Measurements from ENCODE around the gene CFAP221.

The CFAP221 gene

DNA sequence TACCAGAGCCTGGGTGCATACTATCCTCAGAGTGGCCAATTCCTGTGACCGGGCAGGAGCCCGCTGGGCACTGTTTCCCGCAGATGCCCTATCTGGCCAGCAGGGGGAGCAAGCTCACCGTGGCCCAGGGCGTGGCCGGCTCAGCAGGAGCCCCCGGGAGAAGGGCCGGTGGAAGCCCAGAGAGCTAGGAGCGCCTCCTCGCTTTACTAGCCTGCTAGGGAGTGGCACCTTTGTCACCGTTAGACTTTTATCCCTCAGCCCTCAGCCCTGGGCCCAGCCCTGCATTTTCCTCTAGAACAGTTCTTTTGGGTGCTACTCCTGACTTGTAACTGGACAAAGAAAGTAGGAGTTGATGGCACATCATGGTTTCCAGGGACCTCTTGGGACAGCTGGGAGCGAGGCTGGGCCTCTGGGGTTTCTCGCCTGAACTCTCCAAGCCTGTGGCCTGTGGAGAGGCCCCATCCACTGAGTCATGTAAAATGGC is 158.7 kb downstream of the CFAP221 start:
- DNase-seq: no peak

GRCh38 chr2:119703526-119703925 is 159.3 kb downstream of the CFAP221 start:
- DNase-seq: no peak

DNA sequence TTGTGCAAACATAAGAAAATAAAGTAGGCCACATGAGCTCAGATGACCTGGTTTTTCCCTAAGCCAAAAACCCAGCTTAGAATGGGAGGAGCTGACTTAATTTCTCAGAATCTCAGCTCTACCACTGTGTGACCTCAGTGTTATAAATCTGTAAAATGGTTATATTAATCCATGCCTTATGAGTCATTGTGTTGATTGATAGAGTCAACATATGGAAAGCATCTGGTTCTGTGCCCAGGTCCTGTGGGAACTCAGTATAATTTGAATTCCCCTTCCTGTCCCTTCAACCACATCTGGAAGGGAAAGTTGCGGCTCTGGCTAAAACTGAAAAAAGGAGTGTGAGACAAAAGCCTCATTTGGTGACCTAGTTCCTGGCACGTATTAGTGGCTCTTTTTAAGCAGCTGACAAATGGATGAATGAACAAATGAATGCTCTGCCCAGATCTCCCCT is 160.4 kb downstream of the CFAP221 start:
- no peak for DNase-seq

DNA sequence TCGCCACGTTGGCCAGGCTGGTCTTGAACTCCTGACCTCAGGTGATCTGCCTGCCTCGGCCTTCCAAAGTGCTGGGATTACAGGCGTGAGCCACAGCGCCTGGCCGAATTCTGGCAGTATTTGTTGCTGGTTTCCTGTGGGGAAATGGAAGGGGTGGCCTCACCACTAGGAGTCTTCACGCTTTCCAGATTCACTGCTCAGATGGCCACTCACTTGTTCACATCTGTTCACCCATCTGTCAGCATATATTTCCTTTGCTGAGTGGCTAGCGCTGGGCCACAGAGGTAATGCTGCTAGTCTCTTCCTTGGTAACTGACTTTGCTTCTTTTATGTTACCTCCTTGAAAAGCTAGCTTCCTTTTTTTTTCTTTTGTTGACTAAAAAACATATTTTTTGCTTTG is 162.0 kb downstream of the CFAP221 start:
- DNase-seq: no peak
